H1 (cell line): Measurements from ENCODE around the gene HARS2. TPM values are rescaled to one million over a fixed set of nuclear protein-coding genes. Genes with fewer than 3 reads are reported as not detected.

Source experiments
- CTCF ChIA-PET: fragments of 300-600 bp; sonication (Branson Sonifier 250); formaldehyde crosslinking; loops from one replicate; lab custom pipeline; 2021; ENCODE audit not compliant: partially characterized antibody; lab: Charles Lee
- POLR2A ChIA-PET: fragments of 300-600 bp; sonication (Branson Sonifier 250); formaldehyde crosslinking; loops from one replicate; lab custom pipeline; 2021; ENCODE audit warnings: inconsistent platforms; ENCODE audit not compliant: partially characterized antibody; lab: Charles Lee
- DNase-seq, 2 experiments: peaks; one replicate each; pipeline versions ENCODE4 v3.0.0 to v3.0.0-alpha.2; 2010 to 2022; ENCODE audit warnings: low spot score in 2 of 2, low read depth in 1 of 2, mixed read lengths in 1 of 2
- FAIRE-seq: peaks from 2 replicates; lab custom pipeline; 2011; peaks lifted over from hg19 to GRCh38; lab: Jason Lieb, UNC
- H2AFZ ChIP-seq: 2 replicates; pipeline ENCODE4 v1.8.1; 2012; ENCODE audit warnings: low read length, inconsistent platforms
- H2AK5ac ChIP-seq: 2 replicates; pipeline ENCODE4 v1.6.1; 2013; ENCODE audit warnings: low read depth, low read length
- H2BK120ac ChIP-seq: replicated peaks from 2 replicates; pipeline ENCODE3; 2013; ENCODE audit warnings: low read depth, low read length, inconsistent platforms
- H2BK12ac ChIP-seq: 2 replicates; pipeline ENCODE4 v1.6.1; 2013; ENCODE audit warnings: low read depth, low read length
- H2BK15ac ChIP-seq: 2 replicates; pipeline ENCODE4 v1.6.1; 2013; ENCODE audit warnings: low read length
- H2BK20ac ChIP-seq: 2 replicates; pipeline ENCODE4 v1.6.1; 2013; ENCODE audit warnings: low read length
- H2BK5ac ChIP-seq: 2 replicates; pipeline ENCODE4 v1.6.1; 2013; ENCODE audit warnings: low read depth, low read length
- H3K14ac ChIP-seq: 2 replicates; pipeline ENCODE4 v1.6.1; 2013; ENCODE audit warnings: inconsistent platforms; ENCODE audit not compliant: insufficient read length
- H3K18ac ChIP-seq: 2 replicates; pipeline ENCODE4 v1.6.1; 2013; ENCODE audit warnings: low read length; ENCODE audit errors: extremely low read depth
- H3K23ac ChIP-seq: 2 replicates; pipeline ENCODE4 v1.6.1; 2013; ENCODE audit warnings: inconsistent platforms; ENCODE audit not compliant: insufficient read length
- H3K23me2 ChIP-seq: 2 replicates; pipeline ENCODE4 v1.6.1; 2013; ENCODE audit warnings: low read depth, low read length
- H3K27ac ChIP-seq: 2 replicates; pipeline ENCODE4 v1.6.1; 2011; ENCODE audit warnings: low read depth, low read length, inconsistent platforms
- H3K27me3 ChIP-seq, 4 experiments: replicated peaks in 1 of 4; 1 replicate in 1 of 4; 2 replicates in 3 of 4; pipeline versions ENCODE4 v1.6.1 to v1.8.1; 2011 to 2013; ENCODE audit warnings: low read length in 3 of 4, mild to moderate bottlenecking in 3 of 4, inconsistent platforms in 2 of 4, mixed read lengths in 2 of 4, moderate library complexity in 1 of 4; ENCODE audit not compliant: control insufficient read depth in 3 of 4, insufficient read depth in 3 of 4; ENCODE audit errors: extremely low read depth in 1 of 4
- H3K36me3 ChIP-seq, 4 experiments: 2 replicates each; pipeline versions ENCODE4 v1.6.1 to v1.8.1; 2011 to 2013; ENCODE audit warnings: mild to moderate bottlenecking in 4 of 4, low read length in 3 of 4, moderate library complexity in 2 of 4, control low read depth in 1 of 4, inconsistent platforms in 1 of 4; ENCODE audit not compliant: insufficient read depth in 4 of 4, control insufficient read depth in 2 of 4
- H3K4ac ChIP-seq: replicated peaks from 2 replicates; pipeline ENCODE3; 2013; ENCODE audit warnings: low read length, low read depth, mixed read lengths, inconsistent platforms; ENCODE audit not compliant: insufficient read length
- H3K4me1 ChIP-seq, 4 experiments: replicated peaks in 1 of 4; 1 replicate in 1 of 4; 2 replicates in 3 of 4; pipeline versions ENCODE4 v1.6.1 to v1.8.1; 2011 to 2013; ENCODE audit warnings: low read length in 3 of 4, inconsistent platforms in 2 of 4, mixed read lengths in 1 of 4; ENCODE audit not compliant: insufficient read depth in 4 of 4, control insufficient read depth in 3 of 4
- H3K4me2 ChIP-seq, 2 experiments: 2 replicates each; pipeline versions ENCODE4 v1.6.1 to v1.8.1; 2011 to 2013; ENCODE audit warnings: low read depth in 2 of 2, low read length in 2 of 2, control low read depth in 1 of 2, inconsistent platforms in 1 of 2, mild to moderate bottlenecking in 1 of 2; ENCODE audit not compliant: insufficient read depth in 1 of 2
- H3K4me3 ChIP-seq, 4 experiments: fragments of 200-600, 300-600 bp in 1 of 4; sonication (generic), shearing (Covaris generic), sonication (Bioruptor Twin) in 1 of 4; 2 replicates each; pipeline versions ENCODE4 v1.5.1 to v1.8.1; 2011 to 2016; ENCODE audit warnings: low read length in 4 of 4, low read depth in 3 of 4, control low read depth in 2 of 4, inconsistent platforms in 2 of 4, mild to moderate bottlenecking in 2 of 4, mixed read lengths in 1 of 4, moderate library complexity in 1 of 4; ENCODE audit not compliant: insufficient read depth in 2 of 4; ENCODE audit errors: extremely low read depth in 1 of 4
- H3K56ac ChIP-seq: replicated peaks from 2 replicates; pipeline ENCODE3; 2013; ENCODE audit warnings: low read depth, mild to moderate bottlenecking, mixed read lengths, low read length, inconsistent platforms; ENCODE audit not compliant: insufficient read length
- H3K79me1 ChIP-seq: 2 replicates; pipeline ENCODE4 v1.6.1; 2013; ENCODE audit warnings: low read depth, low read length, control low read depth
- H3K79me2 ChIP-seq, 2 experiments: 2 replicates each; pipeline versions ENCODE4 v1.6.1 to v1.8.1; 2012 to 2013; ENCODE audit warnings: low read length in 2 of 2, mild to moderate bottlenecking in 2 of 2, inconsistent platforms in 1 of 2; ENCODE audit not compliant: insufficient read depth in 2 of 2, control insufficient read depth in 1 of 2
- H3K9ac ChIP-seq, 4 experiments: replicated peaks in 1 of 4; 1 replicate in 1 of 4; 2 replicates in 3 of 4; pipeline versions ENCODE4 v1.6.1 to v1.8.1; 2011 to 2013; ENCODE audit warnings: low read depth in 3 of 4, low read length in 3 of 4, control low read depth in 2 of 4, mild to moderate bottlenecking in 2 of 4, moderate library complexity in 2 of 4, inconsistent platforms in 1 of 4; ENCODE audit errors: extremely low read depth in 1 of 4
- H3K9me3 ChIP-seq, 2 experiments: 2 replicates each; pipeline versions ENCODE4 v1.6.1 to v1.8.1; 2012 to 2013; ENCODE audit warnings: mild to moderate bottlenecking in 2 of 2, moderate library complexity in 2 of 2, control low read depth in 1 of 2, inconsistent platforms in 1 of 2, low read depth in 1 of 2, low read length in 1 of 2, mixed read lengths in 1 of 2; ENCODE audit not compliant: insufficient read depth in 2 of 2
- H4K20me1 ChIP-seq, 2 experiments: replicated peaks in 1 of 2; 2 replicates each; pipeline versions ENCODE3 to v1.8.1; 2011 to 2013; ENCODE audit warnings: inconsistent platforms in 2 of 2, low read length in 2 of 2, mild to moderate bottlenecking in 1 of 2; ENCODE audit not compliant: insufficient read depth in 2 of 2, control insufficient read depth in 1 of 2
- H4K5ac ChIP-seq: 2 replicates; pipeline ENCODE4 v1.6.1; 2013; ENCODE audit warnings: low read length, low read depth, mixed read lengths, inconsistent platforms; ENCODE audit not compliant: insufficient read length
- H4K8ac ChIP-seq: 2 replicates; pipeline ENCODE4 v1.8.0; 2013; ENCODE audit warnings: mild to moderate bottlenecking, moderate library complexity, low read length, inconsistent platforms; ENCODE audit not compliant: insufficient read depth; ENCODE audit errors: extremely low read depth
- H4K91ac ChIP-seq: replicated peaks from 2 replicates; pipeline ENCODE3; 2013; ENCODE audit warnings: low read length, mixed read lengths, inconsistent platforms; ENCODE audit not compliant: insufficient read length
- ASH2L ChIP-seq: fragments of 200-600, 300-600 bp; sonication (generic); IDR thresholded peaks from one replicate; pipeline ENCODE4 v1.7.1; 2017; ENCODE audit warnings: low read length
- CEBPB ChIP-seq: IDR thresholded peaks from 2 replicates; pipeline ENCODE4 v1.6.1; 2012; ENCODE audit warnings: low read depth, low read length
- EZH2 ChIP-seq: fragments of 200-600 bp; sonication (generic); IDR thresholded peaks from 2 replicates; pipeline ENCODE4 v1.7.1; 2012; ENCODE audit warnings: low read depth, mild to moderate bottlenecking, moderate library complexity, low read length, inconsistent platforms; ENCODE audit not compliant: severe bottlenecking
- HDAC2 ChIP-seq, 2 experiments: fragments of 300-600 bp in 1 of 2; sonication (generic) in 1 of 2; IDR thresholded peaks; 2 replicates each; pipeline ENCODE4 v1.6.1; 2011 to 2012; ENCODE audit warnings: low read depth in 2 of 2, low read length in 2 of 2, mild to moderate bottlenecking in 2 of 2, moderate library complexity in 2 of 2, borderline replicate concordance in 1 of 2, inconsistent platforms in 1 of 2
- JUND ChIP-seq: IDR thresholded peaks from 2 replicates; pipeline ENCODE4 v1.6.1; 2011; ENCODE audit warnings: mild to moderate bottlenecking, improper control_type of control experiment, low read length
- PHF8 ChIP-seq: fragments of 200-600 bp; sonication (generic); conservative IDR thresholded peaks from 2 replicates; pipeline ENCODE4 v1.7.1; 2012; ENCODE audit warnings: low read depth, mild to moderate bottlenecking, inconsistent platforms, low read length, moderate library complexity
- POLR2AphosphoS5 ChIP-seq: IDR thresholded peaks from 2 replicates; pipeline ENCODE4 v1.6.1; 2011; ENCODE audit warnings: low read depth, low read length
- SP1 ChIP-seq: IDR thresholded peaks from 2 replicates; pipeline ENCODE4 v1.6.1; 2011; ENCODE audit warnings: low read depth, low read length
- SP4 ChIP-seq: IDR thresholded peaks from 2 replicates; pipeline ENCODE4 v1.6.1; 2012; ENCODE audit warnings: low read length, inconsistent platforms
- TAF1 ChIP-seq: IDR thresholded peaks from 2 replicates; pipeline ENCODE4 v1.6.1; 2011; ENCODE audit warnings: mild to moderate bottlenecking, low read depth, low read length
- YY1 ChIP-seq: IDR thresholded peaks from 2 replicates; pipeline ENCODE4 v1.6.1; 2011; ENCODE audit warnings: low read depth, mild to moderate bottlenecking, low read length
- WGBS, 2 experiments: shearing (Covaris generic) in 1 of 2; methylation state at CpG; one replicate each; pipeline versions ENCODE4 v1.1.6 to v1.1.7; 2013 to 2015; ENCODE audit warnings: low lambda C conversion rate in 2 of 2, mixed read lengths in 2 of 2, inconsistent platforms in 1 of 2, low coverage in 1 of 2, missing lambda C conversion rate in 1 of 2; ENCODE audit not compliant: insufficient replicate concordance in 2 of 2, insufficient coverage in 1 of 2, insufficient read length in 1 of 2; ENCODE audit errors: extremely low coverage in 1 of 2, missing lambda C conversion rate in 1 of 2; 5-methylcytosine and 5-hydroxymethylcytosine counted together
- polyA plus RNA-seq, 7 experiments: library from polyadenylated mRNA; depleted of rRNA in 3 of 7; stranded (reverse) in 5 of 7; unstranded in 2 of 7; fragments of >200 nt in 5 of 7; fragments of 200-250 nt in 2 of 7; gene quantifications; 1 replicate in 5 of 7; 2 replicates in 1 of 7; 4 replicates in 1 of 7; pipeline versions ENCODE4 v1.2.1 to v1.2.3, GENCODE V29; 2011 to 2013; ENCODE audit warnings: missing spikeins in 2 of 7, mixed read lengths in 2 of 7
- total RNA-seq: library from RNA; stranded (reverse); fragmentation: NEBNext Ultra II Directional; extraction: Animal tissue kit (Norgen Biotek cat#: 25700); gene quantifications from 2 replicates; pipeline ENCODE4 v1.2.1, GENCODE V29; 2021

The HARS2 gene
- total and polyA plus RNA-seq, 2 of the 8 experiments (the other 6 are each of a cell fraction or from before 2014, with no cell fraction given) = 16.1 to 23.1 TPM

- H3K27ac ChIP-seq = peak within 1 kb of the TSS; percentile 65
- no peak within 1 kb of the TSS for H3K23ac ChIP-seq
- ChIA-PET POLR2A (interaction anchor here (0.8 to 2.0 kb wide), 13 partner anchors 9 to 61 kb away, joined by 3 to 16 read pairs (median 3); partner anchors contain the start of genes HARS1, HARS2, IK and NDUFA2), CTCF (no interaction called here)
- H3K4ac ChIP-seq = no peak within 1 kb of the TSS
- H3K14ac ChIP-seq = no peak within 1 kb of the TSS
- peaks cover 33 to 80% (median 62%) of the 10 kb centered on the region in 4 experiments for H3K36me3 ChIP-seq
- H3K9ac ChIP-seq = peak within 1 kb of the TSS; percentile 96 to 98 (median 97)
- H3K4me1 ChIP-seq = 0 out of 7 replicates have a peak, but pooled peaks cover 0 to 4% (median 0%) of the 10 kb centered on the region in 4 experiments
- no peak within 1 kb of the TSS for H2BK120ac ChIP-seq
- no peaks in the 10 kb centered on the region for H4K20me1 ChIP-seq
- H3K27me3 ChIP-seq = no peaks in the 10 kb centered on the region
- peak within 1 kb of the TSS; percentile 92 to 98 (median 97) for H3K4me3 ChIP-seq
- H4K8ac ChIP-seq = peak within 1 kb of the TSS; percentile 94; the same call in 1 of the 2 replicates
- peak within 1 kb of the TSS; percentile 89 to 93 for H3K4me2 ChIP-seq
- H2AK5ac ChIP-seq = no peak within 1 kb of the TSS
- DNase-seq (peak; percentile 86 to 87), FAIRE-seq (peak; percentile 99)
- no peak within 1 kb of the TSS for H2BK20ac ChIP-seq
- no peaks in the 10 kb centered on the region for H3K9me3 ChIP-seq
- no peak within 1 kb of the TSS; the same call in 1 of the 2 replicates for H2BK5ac ChIP-seq
- peaks cover 0 to 17% of the 10 kb centered on the region in 2 experiments; a peak in 2 of 4 replicates for H3K79me2 ChIP-seq
- no peak within 1 kb of the TSS for H3K56ac ChIP-seq
- WGBS, 2 experiments = 6% methylated on average over 42 of the region's 44 CpGs; no CpG with 5 or more reads in 1 of the 2 experiments
- H3K23me2 ChIP-seq = peaks cover 5% of the 10 kb centered on the region; the same call in 1 of the 2 replicates
- H3K79me1 ChIP-seq = peaks cover 2% of the 10 kb centered on the region; the same call in 1 of the 2 replicates
- H3K18ac ChIP-seq = no peak within 1 kb of the TSS
- H2BK15ac ChIP-seq = no peak within 1 kb of the TSS
- H2AFZ ChIP-seq = peak within 1 kb of the TSS; percentile 95; the same call in 1 of the 2 replicates
- H2BK12ac ChIP-seq = no peak within 1 kb of the TSS; the same call in 1 of the 2 replicates
- no peak within 1 kb of the TSS for H4K91ac ChIP-seq
- H4K5ac ChIP-seq = no peak within 1 kb of the TSS
- 0 out of 4 replicates have a peak, but pooled peaks of 1 of the 2 experiments have one; percentile 53 for TF ChIP-seq HDAC2 (IDR thresholded peaks at IDR 0.05; ENCODE audit: borderline replicate concordance in 1 of 2, low read depth in 2 of 2, low read length in 2 of 2)
- peak; percentile 88 for TF ChIP-seq CEBPB
- peak; percentile 97 for TF ChIP-seq YY1
- no peak for TF ChIP-seq JUND
- TF ChIP-seq PHF8 = peak; percentile 89
- TF ChIP-seq TAF1 = peak; percentile 99
- peak; percentile 64; the same call in 1 of the 2 replicates for TF ChIP-seq SP1
- TF ChIP-seq EZH2 = no peak
- peak; percentile 89 for TF ChIP-seq POLR2AphosphoS5
- peak; percentile 53; the same call in 1 of the 2 replicates for TF ChIP-seq SP4
- peak; percentile 62 for TF ChIP-seq ASH2L
These were observed 9.2 kb downstream of the HARS2 start, which contains the start of gene ZMAT2 for GRCh38 chr5:140700177-140701144. Gene ZMAT2, plus strand, starts transcription at chr5:140700447. Its CDS starts 14 bp downstream, at chr5:140700461.
